Central memory CD4-positive, alpha-beta T cell (primary cell): ENCODE results near the gene PSMD6.
A peak's percentile ranks its signal among the peaks of the same experiment; 100 is the strongest.

ENCODE experiments used
- DNase-seq: peaks from one replicate; pipeline ENCODE4 v3.0.0; 2022

The PSMD6 gene

GRCh38 chr3:64008017-64008416, 15.3 kb downstream of the PSMD6 start:
- DNase-seq: no peak

GRCh38 chr3:64003589-64003988, 19.7 kb downstream of the PSMD6 start:
- no peak for DNase-seq

GRCh38 chr3:64002233-64002632, 21.1 kb downstream of the PSMD6 start:
- no peak for DNase-seq

- DNase-seq: no peak
These were observed 22.7 kb downstream of the PSMD6 start for GRCh38 chr3:64000453-64001055.

- DNase-seq: no peak
These were observed 24.2 kb downstream of the PSMD6 start for GRCh38 chr3:63998852-63999754.

- DNase-seq: no peak
These were observed 28.2 kb downstream of the PSMD6 start for GRCh38 chr3:63995086-63995485.

GRCh38 chr3:63993653-63994079, 29.6 kb downstream of the PSMD6 start:
- DNase-seq: peak; percentile 54

- DNase-seq: no peak
These were observed 30.6 kb downstream of the PSMD6 start for GRCh38 chr3:63992516-63993209.

GRCh38 chr3:63991666-63992065, 31.6 kb downstream of the PSMD6 start:
- DNase-seq: no peak

GRCh38 chr3:63990733-63991132, 32.6 kb downstream of the PSMD6 start:
- no peak for DNase-seq

- DNase-seq: no peak
These were observed 33.1 kb downstream of the PSMD6 start for GRCh38 chr3:63990204-63990603.

- DNase-seq: no peak
These were observed 34.4 kb downstream of the PSMD6 start for GRCh38 chr3:63988943-63989342.

GRCh38 chr3:63986831-63987230, 36.5 kb downstream of the PSMD6 start:
- DNase-seq: no peak

- DNase-seq: no peak
These were observed 37.1 kb downstream of the PSMD6 start for GRCh38 chr3:63986146-63986545.

GRCh38 chr3:63984391-63984790, 38.9 kb downstream of the PSMD6 start:
- DNase-seq: no peak

GRCh38 chr3:63981980-63982379, 41.3 kb downstream of the PSMD6 start:
- DNase-seq: no peak

- peak; percentile 22 for DNase-seq
These were observed 42.3 kb downstream of the PSMD6 start for GRCh38 chr3:63980830-63981498.

GRCh38 chr3:63980019-63980418, 43.3 kb downstream of the PSMD6 start:
- DNase-seq: no peak

- peak; percentile 64 for DNase-seq
These were observed 44.0 kb downstream of the PSMD6 start for GRCh38 chr3:63979093-63979885.

GRCh38 chr3:63977893-63978292, 45.4 kb downstream of the PSMD6 start:
- no peak for DNase-seq

- DNase-seq: no peak
These were observed 46.5 kb downstream of the PSMD6 start for GRCh38 chr3:63976872-63977200.

- DNase-seq: no peak
These were observed 47.0 kb downstream of the PSMD6 start for GRCh38 chr3:63976161-63976871.
